ENCODE measurements around the gene FKBP5. TPM values are rescaled to one million over a fixed set of nuclear protein-coding genes. Genes with fewer than 3 reads are reported as not detected.
"Not testable (repeated sequence)": the region's sequence is repeated elsewhere in the genome, so short reads cannot be mapped to it uniquely, and the experiment has no call there.

The FKBP5 gene
- total RNA-seq, 3 donors from 2014 or later: 167 to 970 (median 266) TPM

DNA sequence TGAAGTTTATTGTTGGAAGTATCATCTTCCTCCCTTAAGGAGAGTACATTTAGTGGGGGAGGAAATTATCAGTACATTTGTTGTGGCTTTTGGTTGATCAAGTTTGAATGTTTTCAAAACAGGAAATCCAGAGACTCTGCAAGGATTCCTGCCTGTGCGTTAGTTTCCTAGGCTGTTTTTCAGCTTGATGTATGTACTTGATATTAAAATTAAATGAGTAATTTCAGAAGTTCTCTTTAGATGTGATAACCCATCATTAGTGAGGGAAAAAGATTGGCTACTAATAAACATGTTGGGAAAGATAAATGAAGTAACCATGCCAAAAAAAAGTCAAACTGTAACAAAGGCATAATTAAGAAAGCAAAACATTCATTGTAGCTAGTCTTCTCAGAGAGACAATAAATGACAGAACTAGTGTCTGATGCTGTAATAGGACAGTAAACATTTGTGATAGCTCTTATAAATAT, 88.0 kb downstream of the FKBP5 start:
- H3K4me1 ChIP-seq: peaks cover 19 to 43% of the 10 kb centered on the region in 2 donors

DNA sequence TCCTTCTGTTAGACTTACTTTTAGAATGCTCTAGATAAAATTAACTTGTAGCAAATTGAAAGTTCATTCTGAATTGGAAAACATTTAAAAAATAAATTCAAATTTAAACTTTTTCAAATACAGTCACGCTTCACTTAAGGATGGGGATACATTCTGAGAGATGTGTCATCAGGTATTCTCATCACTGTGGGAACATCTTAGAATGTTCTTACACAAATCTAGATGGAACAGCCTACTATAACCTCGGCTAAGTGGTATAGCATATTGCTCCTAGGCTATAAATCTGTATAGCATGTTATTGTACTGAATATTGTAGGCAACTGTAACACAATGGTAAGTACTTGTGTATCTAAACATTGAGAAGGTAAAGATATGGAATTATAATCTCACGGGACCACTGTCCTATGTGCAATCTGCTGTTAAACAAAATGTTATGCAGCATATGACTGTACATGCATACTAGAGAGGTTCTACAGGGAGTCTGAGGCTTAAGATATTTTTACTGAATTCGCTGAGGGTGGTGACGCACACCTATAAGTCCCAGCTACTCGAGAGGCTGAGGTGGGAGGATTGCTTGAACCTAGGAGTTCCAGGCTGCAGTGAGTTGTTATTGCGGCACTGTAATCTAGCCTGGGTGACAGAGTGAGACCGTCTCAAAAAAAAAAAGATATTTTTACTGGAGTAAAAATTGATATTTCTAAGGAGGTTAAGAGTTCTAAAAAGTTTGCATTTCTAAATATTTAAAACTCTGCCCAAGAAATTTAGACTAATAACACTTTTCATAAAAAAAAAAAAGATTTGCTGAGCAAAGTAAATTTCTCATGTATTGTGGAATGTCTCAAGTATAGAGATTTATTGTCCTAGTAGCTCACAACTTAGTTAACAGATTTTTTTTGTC, 88.7 kb downstream of the FKBP5 start:
- H3K4me1 ChIP-seq: peaks cover 19 to 43% of the 10 kb centered on the region in 2 donors
- peak overlapping the region; percentile 95 for H3K27ac ChIP-seq
- intact Hi-C loops (cut with DNase I; ENCODE audit: low total_unique reads): no loop called here
- no peaks in the 10 kb centered on the region for H3K9me3 ChIP-seq
- no peak overlapping the region for H3K4me3 ChIP-seq
- H3K27me3 ChIP-seq: no peaks in the 10 kb centered on the region
- TF ChIP-seq POLR2A (IDR thresholded peaks at IDR 0.05) (no peak), POLR2AphosphoS5 (IDR thresholded peaks at IDR 0.05) (no peak)
- TF ChIP-seq, protein P1, sequence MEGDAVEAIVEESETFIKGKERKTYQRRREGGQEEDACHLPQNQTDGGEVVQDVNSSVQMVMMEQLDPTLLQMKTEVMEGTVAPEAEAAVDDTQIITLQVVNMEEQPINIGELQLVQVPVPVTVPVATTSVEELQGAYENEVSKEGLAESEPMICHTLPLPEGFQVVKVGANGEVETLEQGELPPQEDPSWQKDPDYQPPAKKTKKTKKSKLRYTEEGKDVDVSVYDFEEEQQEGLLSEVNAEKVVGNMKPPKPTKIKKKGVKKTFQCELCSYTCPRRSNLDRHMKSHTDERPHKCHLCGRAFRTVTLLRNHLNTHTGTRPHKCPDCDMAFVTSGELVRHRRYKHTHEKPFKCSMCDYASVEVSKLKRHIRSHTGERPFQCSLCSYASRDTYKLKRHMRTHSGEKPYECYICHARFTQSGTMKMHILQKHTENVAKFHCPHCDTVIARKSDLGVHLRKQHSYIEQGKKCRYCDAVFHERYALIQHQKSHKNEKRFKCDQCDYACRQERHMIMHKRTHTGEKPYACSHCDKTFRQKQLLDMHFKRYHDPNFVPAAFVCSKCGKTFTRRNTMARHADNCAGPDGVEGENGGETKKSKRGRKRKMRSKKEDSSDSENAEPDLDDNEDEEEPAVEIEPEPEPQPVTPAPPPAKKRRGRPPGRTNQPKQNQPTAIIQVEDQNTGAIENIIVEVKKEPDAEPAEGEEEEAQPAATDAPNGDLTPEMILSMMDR (IDR thresholded peaks at IDR 0.05): no peak
- no peaks in the 10 kb centered on the region for H3K36me3 ChIP-seq
- DNase-seq (ENCODE audit: low spot score in 2 of 2): no peak

More for the DNA sequence above, 88.0 kb downstream of the FKBP5 start:
- no peaks in the 10 kb centered on the region for H3K27me3 ChIP-seq
- H3K4me3 ChIP-seq: no peak overlapping the region
- intact Hi-C loops (cut with DNase I; ENCODE audit: low total_unique reads): no loop called here
- no peaks in the 10 kb centered on the region for H3K9me3 ChIP-seq
- H3K36me3 ChIP-seq: no peaks in the 10 kb centered on the region
- DNase-seq (ENCODE audit: low spot score in 2 of 2): no peak
- peak overlapping the region; percentile 95 for H3K27ac ChIP-seq
- TF ChIP-seq, protein P1 (IDR thresholded peaks at IDR 0.05): no peak
- TF ChIP-seq POLR2A (IDR thresholded peaks at IDR 0.05) (no peak), POLR2AphosphoS5 (IDR thresholded peaks at IDR 0.05) (no peak)

DNA sequence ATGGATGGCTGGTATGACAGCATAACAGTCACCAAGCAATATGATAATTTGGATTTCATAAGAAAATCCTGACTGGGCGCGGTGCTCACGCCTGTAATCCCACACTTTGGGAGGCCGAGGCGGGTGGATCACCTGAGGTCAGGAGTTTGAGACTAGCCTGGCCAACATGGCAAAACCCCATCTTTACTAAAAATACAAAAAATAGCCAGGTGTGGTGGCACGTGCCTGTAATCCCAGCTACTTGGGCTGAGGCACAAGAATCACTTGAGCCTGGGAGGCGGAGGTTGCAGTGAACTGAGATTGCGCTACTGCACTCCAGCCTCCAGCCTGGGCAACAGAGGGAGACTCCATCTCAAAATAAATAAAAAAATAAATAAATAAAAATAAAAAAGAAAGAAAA, 90.1 kb downstream of the FKBP5 start:
- H3K36me3 ChIP-seq; H3K9me3 ChIP-seq; intact Hi-C loops (cut with DNase I; ENCODE audit: low total_unique reads); H3K4me3 ChIP-seq; H3K27me3 ChIP-seq; DNase-seq (ENCODE audit: low spot score in 2 of 2): not testable (repeated sequence)
- peak overlapping the region in 1 of 2 donors; percentile 32 for H3K27ac ChIP-seq
- H3K4me1 ChIP-seq: peaks cover 15 to 37% of the 10 kb centered on the region in 2 donors

DNA sequence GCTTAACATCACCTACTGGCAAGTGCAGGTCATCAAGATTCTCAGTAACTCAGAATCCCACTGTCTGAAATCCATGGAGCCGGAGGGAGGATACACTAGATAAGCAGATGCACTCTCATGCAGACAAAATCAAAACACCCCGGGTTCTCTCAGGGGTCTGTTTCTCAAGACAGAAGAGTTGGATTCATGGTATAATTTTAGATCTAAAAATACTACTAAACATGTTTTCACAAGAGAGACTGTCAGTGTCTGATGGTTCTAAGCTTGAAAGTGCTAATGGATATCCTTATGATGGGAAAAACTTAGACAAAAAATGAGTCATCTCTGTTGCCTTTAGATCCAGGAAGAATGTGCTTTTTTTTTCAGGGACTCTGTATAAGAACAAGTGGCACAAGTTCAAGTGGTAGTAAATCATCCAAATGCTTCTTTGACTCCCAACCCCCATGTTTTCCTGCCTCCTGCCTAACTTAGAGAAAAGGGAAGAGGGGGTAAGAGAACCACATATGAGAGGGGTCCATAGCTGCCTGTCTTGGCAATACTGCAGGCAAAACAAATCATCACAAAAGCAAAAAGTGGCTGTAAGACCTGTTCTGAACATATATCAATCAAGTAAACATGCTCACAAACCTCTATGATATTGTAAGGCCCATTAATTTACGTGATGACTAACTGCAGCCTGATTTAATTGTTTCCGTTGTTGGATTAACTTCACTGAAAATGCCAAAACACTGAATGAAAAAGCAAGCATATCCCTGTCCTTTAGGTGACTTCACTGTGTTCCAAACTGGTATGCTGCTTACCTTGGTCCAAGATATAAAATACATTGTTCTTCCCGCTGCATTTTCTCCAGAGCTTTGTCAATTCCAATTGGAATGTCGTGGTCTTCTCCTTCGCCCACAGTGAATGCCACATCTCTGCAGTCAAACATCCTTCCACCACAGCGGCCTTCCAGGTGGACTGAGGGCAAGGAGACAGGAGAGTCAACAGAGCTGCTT, 92.0 kb downstream of the FKBP5 start:
- Histone ChIP-seq H3K4me3 (no peak overlapping the region), H3K4me1 (peaks cover 14 to 24% of the 10 kb centered on the region in 2 donors), H3K36me3 (no peaks in the 10 kb centered on the region), H3K9me3 (no peaks in the 10 kb centered on the region), H3K27ac (peak overlapping the region; percentile 40 to 70), H3K27me3 (no peaks in the 10 kb centered on the region)
- intact Hi-C loops (cut with DNase I; ENCODE audit: low total_unique reads): no loop called here
- TF ChIP-seq, protein P1 (IDR thresholded peaks at IDR 0.05): no peak
- TF ChIP-seq POLR2AphosphoS5 (IDR thresholded peaks at IDR 0.05): no peak
- no peak for TF ChIP-seq POLR2A (IDR thresholded peaks at IDR 0.05)
- DNase-seq (ENCODE audit: low spot score in 2 of 2): no peak

DNA sequence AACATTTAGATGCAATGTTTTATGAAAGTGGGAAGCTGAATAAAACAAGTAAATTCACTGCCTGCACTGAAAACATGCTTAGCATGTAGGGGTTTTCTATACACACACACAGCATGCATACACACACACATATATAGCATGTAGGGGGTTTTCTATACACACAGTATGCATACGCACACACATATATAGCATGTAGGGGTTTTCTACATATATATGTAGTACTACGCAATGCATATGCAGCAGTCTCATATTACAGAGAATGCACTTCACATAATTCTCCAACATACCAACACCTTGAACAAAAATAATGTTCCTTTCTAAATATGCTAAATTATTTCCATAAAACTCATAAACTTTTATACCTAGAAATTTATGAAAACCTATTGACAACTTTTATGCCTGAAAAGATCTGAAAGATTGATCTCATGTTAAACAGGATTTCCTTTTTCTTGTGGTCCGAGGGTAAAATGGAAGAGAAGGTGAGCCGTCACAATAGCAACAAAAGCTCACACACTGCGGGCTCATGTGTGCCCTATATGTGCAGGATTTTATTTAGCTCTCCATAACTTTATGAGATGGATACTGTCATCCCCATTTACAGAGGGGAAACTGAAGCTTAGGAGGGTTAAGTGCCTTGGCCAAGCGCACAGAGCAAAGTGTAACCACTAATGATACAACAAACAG, 94.1 kb downstream of the FKBP5 start:
- TF ChIP-seq, protein P1 (IDR thresholded peaks at IDR 0.05): no peak
- TF ChIP-seq POLR2A (IDR thresholded peaks at IDR 0.05): no peak
- TF ChIP-seq POLR2AphosphoS5 (IDR thresholded peaks at IDR 0.05): no peak
- DNase-seq (ENCODE audit: low spot score in 2 of 2): no peak
- Histone ChIP-seq H3K4me1 (peaks cover 10 to 17% of the 10 kb centered on the region in 2 donors), H3K9me3 (no peaks in the 10 kb centered on the region), H3K36me3 (no peaks in the 10 kb centered on the region), H3K27me3 (no peaks in the 10 kb centered on the region), H3K27ac (no peak overlapping the region), H3K4me3 (no peak overlapping the region)
- intact Hi-C loops (cut with DNase I; ENCODE audit: low total_unique reads): no loop called here
